ENCODE data around the gene KLF15. TPM values are rescaled to one million over a fixed set of nuclear protein-coding genes. Genes with fewer than 3 reads are reported as not detected.

KLF15 gene
- polyA plus RNA-seq, 1 donor (not counting 4 experiments of a cell fraction or from before 2014, with no cell fraction given): 0.03 TPM

GRCh38 chr3:126349071-126349470 lies 8.1 kb downstream of the KLF15 start:
- no peak overlapping the region for H3K4me2 ChIP-seq (ENCODE audit: control insufficient read depth, extremely low read depth, insufficient read depth, low read depth, low read length)
- H3K36me3 ChIP-seq (ENCODE audit: control insufficient read depth in 2 of 2, extremely low read depth in 1 of 2, insufficient read depth in 2 of 2, low read length in 2 of 2): no peaks in the 10 kb centered on the region
- TF ChIP-seq EZH2 (IDR thresholded peaks at IDR 0.05; ENCODE audit: low read length) (no peak), CTCF (optimal IDR thresholded peaks at IDR 0.05 in 1 of 3, IDR thresholded peaks at IDR 0.05 in 1 of 3, conservative IDR thresholded peaks at IDR 0.05 in 1 of 3; ENCODE audit: extremely low read depth in 1 of 3, insufficient read depth in 2 of 3, low read length in 3 of 3) (no peak)
- H4K20me1 ChIP-seq (ENCODE audit: control insufficient read depth, extremely low read depth, insufficient read depth, low read length): no peaks in the 10 kb centered on the region
- H3K9me1 ChIP-seq (ENCODE audit: control insufficient read depth, extremely low read depth, insufficient read depth, low read length): no peaks in the 10 kb centered on the region
- dilution Hi-C loops (cut with MboI; ENCODE audit: extremely low pct_ligation_motif_present, low sequenced_read_pairs): no loop called here
- H3K9me3 ChIP-seq (ENCODE audit: control insufficient read depth, low read depth, low read length): no peaks in the 10 kb centered on the region
- no peaks in the 10 kb centered on the region for H3K4me1 ChIP-seq (ENCODE audit: control insufficient read depth, extremely low read depth, insufficient read depth, low read length)
- H3K79me2 ChIP-seq (ENCODE audit: control insufficient read depth, insufficient read depth, low read length): no peaks in the 10 kb centered on the region
- no peak for FAIRE-seq
- H2AFZ ChIP-seq (ENCODE audit: control insufficient read depth, low read length): no peak overlapping the region
- H3K27ac ChIP-seq (ENCODE audit: control insufficient read depth, insufficient read depth, low read length): no peak overlapping the region
- H3K27me3 ChIP-seq (ENCODE audit: control insufficient read depth, extremely low read depth, insufficient read depth, low read length): no peaks in the 10 kb centered on the region
- no peak overlapping the region for H3K9ac ChIP-seq (ENCODE audit: control insufficient read depth, extremely low read depth, insufficient read depth, low read length)
- no peak overlapping the region for H3K4me3 ChIP-seq (ENCODE audit: control insufficient read depth in 2 of 3, extremely low read depth in 1 of 3, insufficient read depth in 2 of 3, low read depth in 1 of 3, low read length in 3 of 3)
- DNase-seq (ENCODE audit: low read depth, low spot score): no peak

- Histone ChIP-seq H3K27ac (ENCODE audit: control insufficient read depth, insufficient read depth, low read length) (no peak overlapping the region), H3K9ac (ENCODE audit: control insufficient read depth, extremely low read depth, insufficient read depth, low read length) (no peak overlapping the region), H2AFZ (ENCODE audit: control insufficient read depth, low read length) (no peak overlapping the region), H4K20me1 (ENCODE audit: control insufficient read depth, extremely low read depth, insufficient read depth, low read length) (no peaks in the 10 kb centered on the region), H3K36me3 (ENCODE audit: control insufficient read depth in 2 of 2, extremely low read depth in 1 of 2, insufficient read depth in 2 of 2, low read length in 2 of 2) (no peaks in the 10 kb centered on the region), H3K4me2 (ENCODE audit: control insufficient read depth, extremely low read depth, insufficient read depth, low read depth, low read length) (no peak overlapping the region), H3K4me1 (ENCODE audit: control insufficient read depth, extremely low read depth, insufficient read depth, low read length) (no peaks in the 10 kb centered on the region), H3K27me3 (ENCODE audit: control insufficient read depth, extremely low read depth, insufficient read depth, low read length) (no peaks in the 10 kb centered on the region), H3K9me3 (ENCODE audit: control insufficient read depth, low read depth, low read length) (no peaks in the 10 kb centered on the region), H3K9me1 (ENCODE audit: control insufficient read depth, extremely low read depth, insufficient read depth, low read length) (no peaks in the 10 kb centered on the region), H3K4me3 (ENCODE audit: control insufficient read depth in 2 of 3, extremely low read depth in 1 of 3, insufficient read depth in 2 of 3, low read depth in 1 of 3, low read length in 3 of 3) (no peak overlapping the region), H3K79me2 (ENCODE audit: control insufficient read depth, insufficient read depth, low read length) (no peaks in the 10 kb centered on the region)
- TF ChIP-seq CTCF (optimal IDR thresholded peaks at IDR 0.05 in 1 of 3, IDR thresholded peaks at IDR 0.05 in 1 of 3, conservative IDR thresholded peaks at IDR 0.05 in 1 of 3; ENCODE audit: extremely low read depth in 1 of 3, insufficient read depth in 2 of 3, low read length in 3 of 3): peak in 1 of 3 experiments; percentile 21
- no peak for TF ChIP-seq EZH2 (IDR thresholded peaks at IDR 0.05; ENCODE audit: low read length)
- DNase-seq (ENCODE audit: low read depth, low spot score) (no peak), FAIRE-seq (no peak)
- dilution Hi-C loops (cut with MboI; ENCODE audit: extremely low pct_ligation_motif_present, low sequenced_read_pairs): no loop called here
Measured at GRCh38 chr3:126348308-126348920, 8.8 kb downstream of the KLF15 start.
